Nephron progenitor cell (in vitro differentiated cells): ENCODE data around the gene RASAL3.

Experiments
- DNase-seq: peaks from one replicate; pipeline ENCODE4 v3.0.0; 2021
- H3K27ac Mint-ChIP-seq: 2 replicates; pipeline ENCODE4 v1.8.0; 2021; ENCODE audit warnings: mild to moderate bottlenecking, moderate library complexity, mixed read lengths
- H3K27me3 Mint-ChIP-seq: 2 replicates; pipeline ENCODE4 v1.8.0; 2021; ENCODE audit warnings: mild to moderate bottlenecking, low read depth, mixed read lengths; ENCODE audit not compliant: poor library complexity
- H3K36me3 Mint-ChIP-seq: 2 replicates; pipeline ENCODE4 v1.8.0; 2021; ENCODE audit warnings: low read depth, mixed read lengths
- H3K4me1 Mint-ChIP-seq: 2 replicates; pipeline ENCODE4 v1.8.0; 2021; ENCODE audit warnings: mixed read lengths
- H3K4me3 Mint-ChIP-seq: 2 replicates; pipeline ENCODE4 v1.8.0; 2021; ENCODE audit warnings: mild to moderate bottlenecking, moderate library complexity, mixed read lengths
- H3K9me3 Mint-ChIP-seq: 2 replicates; pipeline ENCODE4 v1.8.0; 2021; ENCODE audit warnings: mild to moderate bottlenecking, moderate library complexity, mixed read lengths
- TF ChIP-seq, protein P1 (sequence below): fragments of 200-600 bp; sonication (generic); IDR thresholded peaks from 2 replicates; pipeline ENCODE4 v1.5.0; 2021; ENCODE audit warnings: antibody characterized with exemption

RASAL3 gene

DNA sequence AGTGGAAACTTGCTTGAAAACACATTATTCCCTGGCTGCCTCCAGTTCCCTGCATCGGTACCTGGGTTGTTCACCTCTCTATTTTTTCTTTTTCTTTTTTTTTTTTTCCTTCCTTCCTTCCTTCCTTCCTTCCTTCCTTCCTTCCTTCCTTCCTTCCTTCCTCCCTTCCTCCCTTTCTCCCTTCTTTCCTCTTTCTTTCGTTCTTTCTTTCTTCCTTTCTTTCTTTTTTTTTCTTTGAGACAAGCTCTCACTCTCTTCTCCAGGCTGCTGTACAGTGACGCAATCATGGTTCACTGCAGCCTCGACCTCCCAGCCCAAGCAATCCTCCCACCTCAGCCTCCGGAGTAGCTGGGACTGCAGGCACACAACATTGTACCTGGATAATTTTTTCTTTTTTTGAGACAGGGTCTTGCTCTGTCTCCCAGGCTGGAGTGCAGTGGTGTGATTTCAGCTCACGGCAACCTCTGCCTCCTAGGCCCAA lies 3.4 kb upstream of the RASAL3 start:
- H3K4me3 Mint-ChIP-seq = no peak overlapping the region
- H3K27ac Mint-ChIP-seq = no peak overlapping the region
- H3K36me3 Mint-ChIP-seq = no peaks in the 10 kb centered on the region
- H3K9me3 Mint-ChIP-seq = peaks cover 31% of the 10 kb centered on the region
- DNase-seq = no peak
- no peaks in the 10 kb centered on the region for H3K4me1 Mint-ChIP-seq
- TF ChIP-seq, protein P1, sequence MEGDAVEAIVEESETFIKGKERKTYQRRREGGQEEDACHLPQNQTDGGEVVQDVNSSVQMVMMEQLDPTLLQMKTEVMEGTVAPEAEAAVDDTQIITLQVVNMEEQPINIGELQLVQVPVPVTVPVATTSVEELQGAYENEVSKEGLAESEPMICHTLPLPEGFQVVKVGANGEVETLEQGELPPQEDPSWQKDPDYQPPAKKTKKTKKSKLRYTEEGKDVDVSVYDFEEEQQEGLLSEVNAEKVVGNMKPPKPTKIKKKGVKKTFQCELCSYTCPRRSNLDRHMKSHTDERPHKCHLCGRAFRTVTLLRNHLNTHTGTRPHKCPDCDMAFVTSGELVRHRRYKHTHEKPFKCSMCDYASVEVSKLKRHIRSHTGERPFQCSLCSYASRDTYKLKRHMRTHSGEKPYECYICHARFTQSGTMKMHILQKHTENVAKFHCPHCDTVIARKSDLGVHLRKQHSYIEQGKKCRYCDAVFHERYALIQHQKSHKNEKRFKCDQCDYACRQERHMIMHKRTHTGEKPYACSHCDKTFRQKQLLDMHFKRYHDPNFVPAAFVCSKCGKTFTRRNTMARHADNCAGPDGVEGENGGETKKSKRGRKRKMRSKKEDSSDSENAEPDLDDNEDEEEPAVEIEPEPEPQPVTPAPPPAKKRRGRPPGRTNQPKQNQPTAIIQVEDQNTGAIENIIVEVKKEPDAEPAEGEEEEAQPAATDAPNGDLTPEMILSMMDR = no peak
- H3K27me3 Mint-ChIP-seq = peaks cover 93% of the 10 kb centered on the region

DNA sequence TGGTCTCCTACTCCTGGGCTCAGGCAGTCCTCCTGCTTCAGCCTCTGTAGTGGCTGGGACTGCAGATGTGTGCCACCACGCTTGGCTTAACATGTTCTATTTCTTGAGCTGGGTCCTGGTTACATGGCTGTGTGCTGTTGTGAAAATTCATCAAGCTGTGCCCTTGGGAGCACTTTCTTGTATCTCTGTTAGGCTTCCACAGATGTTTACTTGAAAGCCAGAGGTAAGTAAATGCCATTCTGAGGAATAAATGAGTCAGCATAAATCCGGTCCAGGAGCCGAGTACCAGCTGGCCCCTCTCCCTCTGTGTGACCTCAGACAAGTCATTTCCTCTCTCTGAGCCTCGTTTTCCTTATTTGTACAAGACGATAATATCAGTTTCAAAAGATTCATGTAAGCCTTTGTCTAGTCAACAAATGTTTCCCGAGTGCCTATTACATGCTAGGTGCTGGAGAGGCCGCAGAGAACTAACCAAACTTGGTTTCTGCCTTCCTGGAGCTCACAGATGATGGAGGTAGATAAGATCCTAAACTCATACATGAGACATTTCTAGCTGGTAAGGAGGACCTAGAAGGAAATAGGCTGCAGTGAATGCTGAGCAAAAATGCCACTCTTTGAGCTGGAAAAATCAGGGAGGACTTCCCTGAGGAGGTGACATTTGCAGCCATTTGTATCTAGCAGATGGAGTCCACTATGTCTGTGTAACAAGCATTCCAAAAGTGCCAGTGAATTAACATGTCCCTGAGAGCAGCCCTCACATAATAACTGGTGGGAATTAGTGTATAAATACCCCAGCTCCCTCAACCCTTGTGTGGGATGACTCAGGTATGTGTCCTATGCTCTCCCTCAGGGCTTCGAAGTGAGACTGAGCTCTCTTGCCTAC lies 2.7 kb upstream of the RASAL3 start:
- no peak for DNase-seq
- peaks cover 93% of the 10 kb centered on the region for H3K27me3 Mint-ChIP-seq
- no peaks in the 10 kb centered on the region for H3K36me3 Mint-ChIP-seq
- H3K9me3 Mint-ChIP-seq = peaks cover 27% of the 10 kb centered on the region
- no peaks in the 10 kb centered on the region for H3K4me1 Mint-ChIP-seq
- TF ChIP-seq, protein P1 = no peak
- H3K4me3 Mint-ChIP-seq = no peak overlapping the region
- H3K27ac Mint-ChIP-seq = no peak overlapping the region

DNA sequence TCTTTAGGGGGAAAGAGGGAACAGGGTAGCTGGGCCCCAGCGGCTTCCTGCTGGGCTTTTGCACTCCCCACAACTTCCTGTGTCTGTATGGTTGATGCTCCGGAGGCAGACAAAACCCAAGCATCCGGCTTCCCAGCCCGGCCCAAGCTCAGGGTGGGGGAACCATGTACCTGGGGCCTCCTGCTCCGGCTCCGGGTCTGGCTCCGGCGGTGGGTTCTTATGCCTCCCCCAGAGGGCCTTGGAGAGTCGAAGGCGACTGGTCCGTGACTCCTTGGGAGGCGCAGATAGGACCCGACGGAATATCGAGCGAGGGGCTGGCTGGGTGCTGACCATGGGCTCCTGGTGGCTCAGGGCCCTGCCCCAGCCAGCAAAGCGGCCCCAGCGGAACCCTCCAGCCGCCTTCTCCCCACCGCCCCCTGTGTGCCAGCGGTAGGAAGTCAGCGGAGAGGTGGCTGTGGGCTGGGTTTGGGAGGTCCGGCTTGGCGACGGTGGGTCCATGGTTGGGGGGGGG lies 428 bp downstream of the RASAL3 start:
- H3K27me3 Mint-ChIP-seq = peaks cover 93% of the 10 kb centered on the region
- no peak overlapping the region for H3K4me3 Mint-ChIP-seq
- H3K9me3 Mint-ChIP-seq = peaks cover 10% of the 10 kb centered on the region
- TF ChIP-seq, protein P1 = no peak
- no peaks in the 10 kb centered on the region for H3K36me3 Mint-ChIP-seq
- no peak for DNase-seq
- no peak overlapping the region for H3K27ac Mint-ChIP-seq
- H3K4me1 Mint-ChIP-seq = no peaks in the 10 kb centered on the region

DNA sequence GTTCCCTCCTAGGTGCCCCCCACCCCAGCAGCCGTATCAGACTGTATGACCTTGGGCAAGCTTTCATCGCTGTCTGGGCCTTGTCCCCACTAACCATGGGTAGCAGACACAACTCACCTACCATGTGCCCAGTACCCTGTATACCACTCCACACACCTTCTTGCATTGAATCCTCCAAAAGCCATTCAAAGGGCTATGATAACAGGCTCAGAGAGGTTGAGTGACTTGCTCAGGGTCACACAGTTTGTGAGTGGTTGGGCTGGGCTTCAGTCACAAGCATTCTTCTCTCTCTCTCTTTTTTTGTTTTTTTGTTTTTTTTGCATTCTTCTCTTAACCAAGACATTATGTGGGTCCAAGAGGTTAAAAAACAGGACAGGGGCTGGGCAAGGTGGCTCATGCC lies 2.6 kb downstream of the RASAL3 start:
- DNase-seq = no peak
- no peak overlapping the region for H3K4me3 Mint-ChIP-seq
- H3K9me3 Mint-ChIP-seq = peaks cover 3% of the 10 kb centered on the region
- H3K4me1 Mint-ChIP-seq = no peaks in the 10 kb centered on the region
- no peaks in the 10 kb centered on the region for H3K36me3 Mint-ChIP-seq
- H3K27me3 Mint-ChIP-seq = peaks cover 90% of the 10 kb centered on the region
- TF ChIP-seq, protein P1 = no peak
- H3K27ac Mint-ChIP-seq = no peak overlapping the region

DNA sequence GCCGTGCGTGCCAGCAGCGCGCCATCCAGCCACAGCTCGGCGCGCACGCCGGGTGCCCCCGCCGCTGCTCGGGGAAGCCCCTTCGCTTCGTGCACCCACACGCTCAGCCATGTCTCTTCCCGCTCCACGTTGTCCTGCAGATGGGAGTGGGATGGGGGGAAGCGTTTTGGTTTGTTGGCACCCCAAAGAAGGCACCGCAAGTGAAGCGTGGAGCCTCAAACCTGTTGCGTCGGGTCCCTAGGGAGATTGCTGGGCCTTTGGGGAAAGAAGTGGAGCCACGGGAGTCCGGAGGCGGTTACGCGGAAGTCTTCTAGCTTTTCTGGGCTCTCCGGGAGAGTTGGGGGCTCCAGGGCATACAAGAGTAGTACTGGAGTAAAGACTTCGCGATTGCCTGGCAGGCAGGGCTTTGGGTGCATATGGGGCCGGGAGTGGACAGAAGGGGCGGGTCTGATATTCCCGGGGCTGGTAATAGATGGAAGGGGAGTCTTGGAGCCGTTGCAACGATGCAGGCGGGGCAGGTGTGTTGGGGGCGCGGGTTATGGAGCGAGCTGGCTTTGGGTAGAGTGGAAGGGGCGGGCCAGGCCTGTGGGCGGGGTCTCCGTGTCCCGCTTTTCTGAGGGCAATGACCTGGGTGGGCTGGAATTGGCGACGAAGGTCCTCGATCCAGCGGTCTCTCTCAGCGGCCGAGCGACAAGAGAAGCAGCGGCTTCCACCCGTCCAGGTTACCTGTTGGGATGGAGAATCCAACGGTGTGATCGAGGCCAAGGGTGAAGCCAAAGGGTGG lies 6.5 kb downstream of the RASAL3 start:
- Mint-ChIP-seq H3K36me3 (no peaks in the 10 kb centered on the region), H3K4me1 (peaks cover 10% of the 10 kb centered on the region)

More for the DNA sequence above, 6.5 kb downstream of the RASAL3 start:
- TF ChIP-seq, protein P1 = no peak
- DNase-seq = no peak
- no peaks in the 10 kb centered on the region for H3K9me3 Mint-ChIP-seq
- no peak overlapping the region for H3K4me3 Mint-ChIP-seq
- H3K27ac Mint-ChIP-seq = no peak overlapping the region
- peaks cover 95% of the 10 kb centered on the region for H3K27me3 Mint-ChIP-seq
